Tibial nerve (tissue), 4 donors: ENCODE measurements around the gene FLVCR2.

ENCODE experiments used
- CTCF ChIP-seq, 5 experiments: fragments of 200-600 bp in 3 of 5; fragments of 450-650 bp in 2 of 5; sonication (generic) in 3 of 5; IDR thresholded peaks; one replicate each; pipeline ENCODE4 v1.5.1; 2016 to 2019; ENCODE audit warnings: antibody characterized with exemption in 5 of 5, mild to moderate bottlenecking in 3 of 5, moderate library complexity in 2 of 5
- EP300 ChIP-seq, 2 donors: sonication (generic); formaldehyde crosslinking; IDR thresholded peaks; one replicate each; pipeline ENCODE4 v1.6.1; 2017; ENCODE audit warnings: antibody characterized with exemption in 2 of 2, mild to moderate bottlenecking in 1 of 2
- POLR2A ChIP-seq, 2 donors: fragments of 450-650 bp; IDR thresholded peaks; one replicate each; pipeline ENCODE4 v1.6.1; 2017; ENCODE audit warnings: antibody characterized with exemption in 2 of 2, mild to moderate bottlenecking in 2 of 2, moderate library complexity in 2 of 2

DNA sequence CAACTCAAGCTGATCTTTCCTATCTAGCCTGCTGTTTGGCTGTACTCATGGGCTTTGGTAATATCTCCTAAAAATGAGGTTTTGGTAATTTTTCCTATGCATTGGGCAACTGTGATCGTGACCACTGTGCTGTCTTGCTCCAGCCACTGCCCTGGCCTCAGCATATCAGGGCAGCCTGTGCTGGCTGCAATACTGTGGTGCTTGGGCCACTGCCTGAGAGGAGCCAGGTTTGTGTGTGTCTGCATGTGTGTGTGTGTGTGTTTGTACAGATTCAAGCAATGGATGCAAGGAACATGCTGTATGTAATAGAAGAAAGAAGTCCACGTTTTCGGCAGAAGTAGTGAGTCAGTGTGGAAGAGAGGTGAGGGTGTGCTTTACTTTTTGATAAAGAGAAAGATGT, 69.2 kb downstream of the FLVCR2 start:
- TF ChIP-seq CTCF (IDR thresholded peaks at IDR 0.05) (no peak), POLR2A (IDR thresholded peaks at IDR 0.05) (no peak), EP300 (IDR thresholded peaks at IDR 0.05) (peak in 1 of 2 donors; percentile 48)
